CD4-positive, alpha-beta T cell (primary cell): Measurements from ENCODE around the gene PKNOX2. TPM values are rescaled to one million over a fixed set of nuclear protein-coding genes. Genes with fewer than 3 reads are reported as not detected.

Source experiments
- ATAC-seq: fragments of 200-7000 bp; cut with Tn5 transposase; one replicate; pipeline ENCODE4 v1.10.0; 2022; ENCODE audit warnings: mild to moderate bottlenecking; ENCODE audit not compliant: poor library complexity
- CTCF ChIA-PET: fragments of 350-600 bp; sonication (Branson Sonifier 250); formaldehyde crosslinking; loops from one replicate; lab custom pipeline; 2021; ENCODE audit warnings: antibody characterized with exemption, inconsistent platforms; lab: Charles Lee
- POLR2A ChIA-PET: fragments of 350-600 bp; sonication (Branson Sonifier 250); formaldehyde crosslinking; loops from one replicate; lab custom pipeline; 2021; ENCODE audit warnings: antibody characterized with exemption, inconsistent platforms; lab: Charles Lee
- DNase-seq, 14 experiments: peaks; one replicate each; pipeline ENCODE4 v3.0.0-alpha.2; 2013 to 2020; ENCODE audit warnings: mixed read lengths in 2 of 14
- H3K27ac ChIP-seq, 2 donors: one replicate each; pipeline versions ENCODE4 v1.5.1 to v1.7.0; 2013; ENCODE audit warnings: low read length in 2 of 2, low read depth in 1 of 2, mild to moderate bottlenecking in 1 of 2
- H3K27me3 ChIP-seq, 2 experiments: 1 replicate in 1 of 2; 2 replicates in 1 of 2; pipeline versions ENCODE4 v1.6.1 to v1.7.0; 2013; ENCODE audit warnings: low read length in 2 of 2, control low read depth in 1 of 2, mild to moderate bottlenecking in 1 of 2, moderate library complexity in 1 of 2; ENCODE audit not compliant: insufficient read depth in 2 of 2, control insufficient read depth in 1 of 2
- H3K36me3 ChIP-seq: one replicate; pipeline ENCODE4 v1.6.1; 2013; ENCODE audit warnings: low read length, control low read depth; ENCODE audit not compliant: insufficient read depth
- H3K4me1 ChIP-seq: one replicate; pipeline ENCODE4 v1.6.1; 2013; ENCODE audit warnings: low read length, control low read depth; ENCODE audit not compliant: insufficient read depth
- H3K4me3 ChIP-seq: one replicate; pipeline ENCODE4 v1.5.1; 2013; ENCODE audit warnings: mild to moderate bottlenecking, low read length, moderate library complexity
- H3K9me3 ChIP-seq, 2 experiments: 1 replicate in 1 of 2; 2 replicates in 1 of 2; pipeline versions ENCODE4 v1.6.1 to v1.7.0; 2013; ENCODE audit warnings: low read length in 2 of 2, mild to moderate bottlenecking in 2 of 2, control low read depth in 1 of 2, moderate library complexity in 1 of 2; ENCODE audit not compliant: control insufficient read depth in 1 of 2, insufficient read depth in 1 of 2
- H3K27ac Mint-ChIP-seq: one replicate; pipeline ENCODE4 v1.8.0; 2020; ENCODE audit warnings: mixed read lengths
- H3K27me3 Mint-ChIP-seq: one replicate; pipeline ENCODE4 v1.8.0; 2021; ENCODE audit warnings: mixed read lengths
- H3K36me3 Mint-ChIP-seq: one replicate; pipeline ENCODE4 v1.8.0; 2021; ENCODE audit warnings: low read depth, mixed read lengths
- H3K4me1 Mint-ChIP-seq: one replicate; pipeline ENCODE4 v1.8.0; 2021; ENCODE audit warnings: low read depth, mixed read lengths
- H3K4me3 Mint-ChIP-seq: one replicate; pipeline ENCODE4 v1.8.0; 2020; ENCODE audit warnings: mild to moderate bottlenecking, mixed read lengths
- H3K9me3 Mint-ChIP-seq: one replicate; pipeline ENCODE4 v1.8.0; 2020; ENCODE audit warnings: mixed read lengths
- CTCF ChIP-seq: fragments of 200-600 bp; IDR thresholded peaks from one replicate; pipeline ENCODE4 v1.8.0; 2022; ENCODE audit warnings: antibody characterized with exemption, mild to moderate bottlenecking
- intact Hi-C, 2 experiments: fragments of 100-400 bp; cut with DNase I in 1 of 2; cut with micrococcal nuclease in 1 of 2; formaldehyde crosslinking; loops; one replicate each; pipeline versions ENCODE4 v1.15.1 to v1.9.0; 2023 to 2025; cut with DNase I, micrococcal nuclease
- total RNA-seq, 174 experiments: library from RNA in 2 of 174; stranded (reverse) in 2 of 174; gene quantifications; one replicate each; pipeline ENCODE4 v1.2.3 and lab custom pipeline; 2021 to 2026

PKNOX2 gene
- total RNA-seq, 2 experiments from 2014 or later, result not detected

- Histone ChIP-seq H3K27me3 (no peaks in the 10 kb centered on the region), H3K36me3 (no peaks in the 10 kb centered on the region), H3K4me1 (no peaks in the 10 kb centered on the region), H3K27ac (no peak overlapping the region), H3K9me3 (no peaks in the 10 kb centered on the region), H3K4me3 (no peak overlapping the region)
- Mint-ChIP-seq H3K4me1 (no peaks in the 10 kb centered on the region), H3K4me3 (no peak overlapping the region), H3K9me3 (no peaks in the 10 kb centered on the region), H3K36me3 (no peaks in the 10 kb centered on the region), H3K27me3 (peaks cover 13% of the 10 kb centered on the region), H3K27ac (no peak overlapping the region)
- CTCF ChIA-PET, result interaction anchor here (1.1 kb wide), 1 partner anchor 10 kb away, joined by 3 read pairs; no protein-coding TSS in a partner anchor
- intact Hi-C loops, result no loop called here
- POLR2A ChIA-PET, result no interaction called here
- TF ChIP-seq CTCF, result no peak
- no peak for ATAC-seq
- DNase-seq, result peak in 1 of 14 experiments; percentile 2
Measured at GRCh38 chr11:125335106-125335505, 170.6 kb downstream of the PKNOX2 start.

GRCh38 chr11:125337836-125338834 lies 173.6 kb downstream of the PKNOX2 start:
- Mint-ChIP-seq H3K4me1 (no peaks in the 10 kb centered on the region), H3K4me3 (no peak overlapping the region), H3K9me3 (no peaks in the 10 kb centered on the region), H3K27me3 (peaks cover 13% of the 10 kb centered on the region), H3K27ac (no peak overlapping the region), H3K36me3 (no peaks in the 10 kb centered on the region)
- Histone ChIP-seq H3K27me3 (no peaks in the 10 kb centered on the region), H3K27ac (no peak overlapping the region), H3K9me3 (no peaks in the 10 kb centered on the region), H3K36me3 (no peaks in the 10 kb centered on the region), H3K4me1 (no peaks in the 10 kb centered on the region), H3K4me3 (no peak overlapping the region)
- ATAC-seq, result no peak
- CTCF ChIA-PET, result no interaction called here
- no peak for DNase-seq
- POLR2A ChIA-PET, result no interaction called here
- intact Hi-C loops, result no loop called here
- no peak for TF ChIP-seq CTCF

- H3K4me1 ChIP-seq, result no peaks in the 10 kb centered on the region
- H3K27me3 ChIP-seq, result no peaks in the 10 kb centered on the region
- DNase-seq, result no peak
- H3K4me3 Mint-ChIP-seq, result no peak overlapping the region
- H3K4me1 Mint-ChIP-seq, result no peaks in the 10 kb centered on the region
- no peak overlapping the region for H3K27ac ChIP-seq
- no peak overlapping the region for H3K4me3 ChIP-seq
- CTCF ChIA-PET, result no interaction called here
- H3K9me3 ChIP-seq, result no peaks in the 10 kb centered on the region
- no peak for TF ChIP-seq CTCF
- POLR2A ChIA-PET, result no interaction called here
- no peak overlapping the region for H3K27ac Mint-ChIP-seq
- no peaks in the 10 kb centered on the region for H3K36me3 Mint-ChIP-seq
- no peaks in the 10 kb centered on the region for H3K9me3 Mint-ChIP-seq
- peaks cover 13% of the 10 kb centered on the region for H3K27me3 Mint-ChIP-seq
- ATAC-seq, result no peak
- intact Hi-C loops, result no loop called here
- no peaks in the 10 kb centered on the region for H3K36me3 ChIP-seq
Measured at GRCh38 chr11:125338886-125339811, 174.6 kb downstream of the PKNOX2 start.
